Measurements from ENCODE around the gene CYP2E1. TPM values are rescaled to one million over a fixed set of nuclear protein-coding genes. Genes with fewer than 3 reads are reported as not detected.
"Not testable (repeated sequence)": the region's sequence is repeated elsewhere in the genome, so short reads cannot be mapped to it uniquely, and the experiment has no call there.

Gene CYP2E1
- total RNA-seq, 1 donor from 2014 or later = 3.1 TPM

DNA sequence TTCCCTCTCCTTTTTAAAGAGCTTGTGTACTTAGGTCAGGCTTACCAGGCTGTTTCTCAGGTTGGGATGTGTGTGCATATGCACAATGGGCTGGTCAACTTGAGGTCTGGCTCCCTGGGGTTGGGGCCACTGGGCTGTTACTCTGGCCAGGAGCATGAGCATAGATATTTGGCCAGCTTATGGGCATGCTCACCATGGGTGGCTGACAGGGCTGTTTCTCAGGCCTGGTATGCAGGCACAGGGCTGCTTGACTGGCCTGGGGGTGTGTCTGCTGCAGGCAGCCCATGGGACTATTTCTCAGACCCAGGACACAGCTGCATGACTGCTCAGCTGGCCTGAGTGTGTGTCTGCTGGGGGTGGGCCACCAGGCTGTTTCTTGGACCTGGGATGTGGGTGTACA is 38.8 kb upstream of the CYP2E1 start:
- H3K4me1 Mint-ChIP-seq (ENCODE audit: unreplicated experiment) = no peaks in the 10 kb centered on the region
- no peak overlapping the region for H3K4me3 Mint-ChIP-seq (ENCODE audit: unreplicated experiment)
- H3K9me3 Mint-ChIP-seq (ENCODE audit: unreplicated experiment) = peaks cover 43% of the 10 kb centered on the region
- no peaks in the 10 kb centered on the region for H3K36me3 Mint-ChIP-seq (ENCODE audit: unreplicated experiment)
- TF ChIP-seq, protein P1, sequence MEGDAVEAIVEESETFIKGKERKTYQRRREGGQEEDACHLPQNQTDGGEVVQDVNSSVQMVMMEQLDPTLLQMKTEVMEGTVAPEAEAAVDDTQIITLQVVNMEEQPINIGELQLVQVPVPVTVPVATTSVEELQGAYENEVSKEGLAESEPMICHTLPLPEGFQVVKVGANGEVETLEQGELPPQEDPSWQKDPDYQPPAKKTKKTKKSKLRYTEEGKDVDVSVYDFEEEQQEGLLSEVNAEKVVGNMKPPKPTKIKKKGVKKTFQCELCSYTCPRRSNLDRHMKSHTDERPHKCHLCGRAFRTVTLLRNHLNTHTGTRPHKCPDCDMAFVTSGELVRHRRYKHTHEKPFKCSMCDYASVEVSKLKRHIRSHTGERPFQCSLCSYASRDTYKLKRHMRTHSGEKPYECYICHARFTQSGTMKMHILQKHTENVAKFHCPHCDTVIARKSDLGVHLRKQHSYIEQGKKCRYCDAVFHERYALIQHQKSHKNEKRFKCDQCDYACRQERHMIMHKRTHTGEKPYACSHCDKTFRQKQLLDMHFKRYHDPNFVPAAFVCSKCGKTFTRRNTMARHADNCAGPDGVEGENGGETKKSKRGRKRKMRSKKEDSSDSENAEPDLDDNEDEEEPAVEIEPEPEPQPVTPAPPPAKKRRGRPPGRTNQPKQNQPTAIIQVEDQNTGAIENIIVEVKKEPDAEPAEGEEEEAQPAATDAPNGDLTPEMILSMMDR (IDR thresholded peaks at IDR 0.05) = no peak
- no peak for DNase-seq (ENCODE audit: extremely low spot score, unreplicated experiment)
- H3K27ac Mint-ChIP-seq (ENCODE audit: unreplicated experiment) = no peak overlapping the region
- no peaks in the 10 kb centered on the region for H3K27me3 Mint-ChIP-seq (ENCODE audit: unreplicated experiment)

GRCh38 chr10:133489816-133490588 is 37.2 kb upstream of the CYP2E1 start:
- Mint-ChIP-seq H3K27me3 (ENCODE audit: unreplicated experiment) (no peaks in the 10 kb centered on the region), H3K9me3 (ENCODE audit: unreplicated experiment) (peaks cover 41% of the 10 kb centered on the region)

DNA sequence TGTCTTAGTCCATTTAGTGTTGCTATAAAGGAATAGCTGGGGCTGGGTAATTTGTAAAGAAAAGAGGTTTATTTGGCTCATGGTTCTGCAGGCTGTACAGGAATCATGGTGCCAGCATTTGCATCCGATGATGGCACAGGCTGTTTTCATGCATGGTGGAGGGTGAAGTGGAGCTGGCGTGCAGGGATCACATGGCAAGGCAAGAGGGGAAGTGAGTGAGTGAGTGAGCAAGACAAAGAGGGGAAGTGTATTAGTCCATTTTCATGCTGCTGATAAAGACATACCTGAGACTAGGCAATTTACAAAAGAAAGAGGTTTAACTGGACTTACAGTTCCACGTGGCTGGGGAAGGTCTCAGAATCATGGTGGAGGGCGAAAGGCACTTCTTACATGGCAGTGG is 33.6 kb upstream of the CYP2E1 start:
- not testable (repeated sequence) for H3K4me1 Mint-ChIP-seq (ENCODE audit: unreplicated experiment); H3K36me3 Mint-ChIP-seq (ENCODE audit: unreplicated experiment)

More at GRCh38 chr10:133489816-133490588, 37.2 kb upstream of the CYP2E1 start:
- Mint-ChIP-seq H3K4me3 (ENCODE audit: unreplicated experiment) (no peak overlapping the region), H3K27ac (ENCODE audit: unreplicated experiment) (no peak overlapping the region), H3K4me1 (ENCODE audit: unreplicated experiment) (no peaks in the 10 kb centered on the region), H3K36me3 (ENCODE audit: unreplicated experiment) (no peaks in the 10 kb centered on the region)
- DNase-seq (ENCODE audit: extremely low spot score, unreplicated experiment) = no peak
- TF ChIP-seq, protein P1 (IDR thresholded peaks at IDR 0.05) = no peak

DNA sequence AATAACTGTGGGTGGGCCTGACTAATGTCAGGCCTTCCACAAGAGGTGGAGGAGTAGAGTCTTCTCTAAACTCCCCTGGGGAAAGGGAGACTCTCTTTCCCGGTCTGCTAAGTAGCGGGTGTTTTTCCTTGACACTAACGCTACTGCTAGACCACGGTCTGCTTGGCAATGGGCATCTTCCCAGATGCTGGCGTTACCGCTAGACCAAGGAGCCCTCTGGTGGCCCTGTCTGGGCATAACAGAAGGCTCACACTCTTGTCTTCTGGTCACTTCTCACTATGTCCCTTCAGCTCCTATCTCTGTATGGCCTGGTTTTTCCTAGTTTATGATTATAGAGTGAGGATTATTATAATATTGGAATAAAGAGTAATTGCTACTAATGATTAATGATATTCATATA is 29.8 kb upstream of the CYP2E1 start:
- not testable (repeated sequence) for H3K4me1 Mint-ChIP-seq (ENCODE audit: unreplicated experiment); DNase-seq (ENCODE audit: extremely low spot score, unreplicated experiment); H3K27me3 Mint-ChIP-seq (ENCODE audit: unreplicated experiment); H3K27ac Mint-ChIP-seq (ENCODE audit: unreplicated experiment); H3K4me3 Mint-ChIP-seq (ENCODE audit: unreplicated experiment)
- peaks cover 25% of the 10 kb centered on the region for H3K9me3 Mint-ChIP-seq (ENCODE audit: unreplicated experiment)
- peaks cover 10% of the 10 kb centered on the region for H3K36me3 Mint-ChIP-seq (ENCODE audit: unreplicated experiment)
- TF ChIP-seq, protein P1 (IDR thresholded peaks at IDR 0.05) = peak; percentile 33

More for the DNA sequence above, 33.6 kb upstream of the CYP2E1 start:
- not testable (repeated sequence) for H3K4me3 Mint-ChIP-seq (ENCODE audit: unreplicated experiment); H3K27ac Mint-ChIP-seq (ENCODE audit: unreplicated experiment); H3K27me3 Mint-ChIP-seq (ENCODE audit: unreplicated experiment); DNase-seq (ENCODE audit: extremely low spot score, unreplicated experiment)
- peaks cover 18% of the 10 kb centered on the region for H3K9me3 Mint-ChIP-seq (ENCODE audit: unreplicated experiment)

- not testable (repeated sequence) for H3K4me1 Mint-ChIP-seq (ENCODE audit: unreplicated experiment); H3K27me3 Mint-ChIP-seq (ENCODE audit: unreplicated experiment); DNase-seq (ENCODE audit: extremely low spot score, unreplicated experiment); H3K4me3 Mint-ChIP-seq (ENCODE audit: unreplicated experiment); H3K27ac Mint-ChIP-seq (ENCODE audit: unreplicated experiment)
- peaks cover 24% of the 10 kb centered on the region for H3K9me3 Mint-ChIP-seq (ENCODE audit: unreplicated experiment)
- peaks cover 10% of the 10 kb centered on the region for H3K36me3 Mint-ChIP-seq (ENCODE audit: unreplicated experiment)
Measured at GRCh38 chr10:133499176-133499575, 28.0 kb upstream of the CYP2E1 start.

DNA sequence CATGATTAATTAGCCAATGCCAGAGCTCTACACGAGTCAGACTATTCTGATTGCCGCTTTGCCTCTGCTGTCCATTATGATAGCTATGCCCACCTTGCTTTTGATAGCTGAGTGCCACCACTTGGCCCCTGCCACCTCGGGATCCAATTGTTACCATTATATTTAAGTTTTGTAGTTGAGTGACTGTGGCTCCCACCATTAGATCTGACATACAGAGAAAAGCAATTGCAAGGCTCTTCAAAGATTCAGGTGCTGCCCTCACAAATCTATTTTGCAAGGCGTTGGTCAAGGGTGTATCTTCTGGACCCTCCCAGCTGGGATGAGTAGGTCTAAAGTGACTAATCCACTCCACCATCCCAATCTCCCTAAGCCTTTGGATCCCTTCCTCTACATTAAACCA is 26.3 kb upstream of the CYP2E1 start:
- not testable (repeated sequence) for H3K27ac Mint-ChIP-seq (ENCODE audit: unreplicated experiment); H3K27me3 Mint-ChIP-seq (ENCODE audit: unreplicated experiment); H3K4me1 Mint-ChIP-seq (ENCODE audit: unreplicated experiment); DNase-seq (ENCODE audit: extremely low spot score, unreplicated experiment); H3K4me3 Mint-ChIP-seq (ENCODE audit: unreplicated experiment)
- H3K36me3 Mint-ChIP-seq (ENCODE audit: unreplicated experiment) = peaks cover 10% of the 10 kb centered on the region
- H3K9me3 Mint-ChIP-seq (ENCODE audit: unreplicated experiment) = peaks cover 24% of the 10 kb centered on the region
